Mammary microvascular endothelial cell (primary cell): ENCODE data around the gene RNF141. TPM values are rescaled to one million over a fixed set of nuclear protein-coding genes. Genes with fewer than 3 reads are reported as not detected.

Experiments used
- total RNA-seq: library from RNA; depleted of rRNA; stranded (reverse); fragments of >200 nt; gene quantifications from 2 replicates; pipeline ENCODE4 v1.2.3, GENCODE V29; 2015

The RNF141 gene, protein sequence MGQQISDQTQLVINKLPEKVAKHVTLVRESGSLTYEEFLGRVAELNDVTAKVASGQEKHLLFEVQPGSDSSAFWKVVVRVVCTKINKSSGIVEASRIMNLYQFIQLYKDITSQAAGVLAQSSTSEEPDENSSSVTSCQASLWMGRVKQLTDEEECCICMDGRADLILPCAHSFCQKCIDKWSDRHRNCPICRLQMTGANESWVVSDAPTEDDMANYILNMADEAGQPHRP
- total RNA-seq, result 29.5 and 34.8 TPM in 2 replicates

DNA sequence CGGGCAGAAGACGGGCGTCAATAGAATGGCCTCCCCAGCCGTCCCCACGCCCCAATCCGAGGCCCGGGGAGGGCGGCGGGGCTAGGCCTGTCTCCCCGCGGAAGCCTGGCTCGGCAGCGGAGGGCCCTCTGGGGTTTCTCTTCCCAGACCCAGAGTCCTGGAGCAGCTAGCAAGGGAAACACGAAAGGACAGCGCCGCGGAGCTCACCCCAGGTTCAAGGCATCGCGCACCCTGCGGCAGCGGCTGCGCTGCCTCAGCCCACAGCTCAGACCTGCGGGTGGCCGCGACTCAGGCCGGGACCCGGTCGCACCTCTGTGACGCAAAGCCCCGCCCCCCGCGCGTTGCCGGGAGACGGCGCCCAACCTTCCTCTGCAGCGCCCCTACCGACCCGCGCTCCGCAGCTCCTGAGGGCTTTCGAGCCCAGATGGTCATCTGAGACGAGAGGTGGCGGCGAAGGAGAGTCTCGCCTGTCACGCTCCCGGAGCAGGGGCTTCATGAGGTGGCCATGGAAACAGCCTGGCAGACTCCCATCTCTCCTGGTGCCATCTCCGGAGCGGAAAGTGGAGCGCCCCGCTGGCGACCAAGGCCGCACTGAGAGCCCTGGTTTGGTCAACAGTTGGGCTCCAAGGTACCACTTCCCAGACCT, at the start of gene RNF141:
Gene RNF141, minus strand, starts transcription at position 273 of the 646 bp plus-strand sequence. CDS start 7,029 bp downstream, outside the sequence.

DNA sequence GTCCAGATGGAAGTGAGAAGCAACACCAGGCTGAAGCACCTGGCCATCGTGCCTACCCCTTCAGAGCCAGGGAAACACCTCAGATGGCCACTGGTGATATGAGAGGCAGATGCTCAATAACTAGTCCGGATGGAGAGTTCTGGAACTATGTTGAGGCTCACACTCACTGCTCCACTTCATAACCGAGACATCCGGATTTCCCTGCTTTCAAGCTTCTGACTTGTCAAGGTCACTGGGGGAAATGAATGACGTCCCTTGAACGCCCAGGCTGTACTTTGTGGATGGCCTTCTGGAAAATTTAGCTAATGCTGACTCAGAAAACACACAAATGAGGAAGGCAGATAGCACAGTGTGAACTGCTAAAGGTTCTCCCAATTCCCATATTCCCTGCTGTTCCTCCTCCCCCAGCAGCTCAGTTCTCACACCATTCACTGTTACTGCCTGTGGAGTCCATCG, 27.5 kb upstream of the RNF141 start, which contains the start of gene LYVE1:
Gene LYVE1, minus strand, starts transcription at position 180 of the 456 bp plus-strand sequence. Its CDS starts 133 bp downstream, at position 47.

Other genes with a start within 250 kb of the RNF141 start
- gene SBF2, start 247.0 kb downstream of the RNF141 start, total RNA-seq, result 23.2 and 25.7 TPM in 2 replicates
- 99.9 and 103 TPM in 2 replicates for gene ADM, start 236.1 kb downstream of the RNF141 start, total RNA-seq
- gene AMPD3, start 85.9 kb downstream of the RNF141 start, total RNA-seq, result 4.1 and 4.3 TPM in 2 replicates
- 9.6 and 12.1 TPM in 2 replicates for gene LYVE1, start 27.5 kb upstream of the RNF141 start, total RNA-seq
- gene IRAG1, start 152.6 kb upstream of the RNF141 start, total RNA-seq, result 0.27 and 0.30 TPM in 2 replicates
- 19.0 and 19.3 TPM in 2 replicates for gene CTR9, start 210.1 kb upstream of the RNF141 start, total RNA-seq